Breast epithelium (tissue), 3 donors: ENCODE results near the gene HNRNPD.

Experiments used
- CTCF ChIP-seq, 3 donors: fragments of 450-650 bp; IDR thresholded peaks; one replicate each; pipeline ENCODE4 v1.5.1; 2016 to 2017; ENCODE audit warnings: antibody characterized with exemption in 3 of 3, mild to moderate bottlenecking in 3 of 3, moderate library complexity in 3 of 3
- POLR2A ChIP-seq: fragments of 450-650 bp; IDR thresholded peaks from one replicate; pipeline ENCODE4 v1.6.1; 2016; ENCODE audit warnings: antibody characterized with exemption, mild to moderate bottlenecking, moderate library complexity
- POLR2AphosphoS5 ChIP-seq, 3 donors: sonication (generic); formaldehyde crosslinking; IDR thresholded peaks; one replicate each; pipeline ENCODE4 v1.6.1; 2017; ENCODE audit warnings: antibody characterized with exemption in 3 of 3

- TF ChIP-seq CTCF (IDR thresholded peaks at IDR 0.05) (no peak), POLR2AphosphoS5 (IDR thresholded peaks at IDR 0.05) (peak; percentile 86 to 96 (median 92)), POLR2A (peak; percentile 77)
Measured at GRCh38 chr4:82373816-82374625, at the start of gene HNRNPD.
